HEK293 (cell line): Measurements from ENCODE around the gene TAF1L.

ENCODE experiments used
- CTCF ChIP-seq: fragments of 450-650 bp; formaldehyde crosslinking; IDR thresholded peaks from 2 replicates; pipeline ENCODE4 v1.5.1; 2016; ENCODE audit warnings: missing biosample characterization, missing genetic modification characterization
- IKZF3 ChIP-seq: fragments of 450-650 bp; IDR thresholded peaks from 2 replicates; pipeline ENCODE4 v1.5.0; 2018; ENCODE audit warnings: missing biosample characterization, mild to moderate bottlenecking, missing genetic modification characterization, moderate library complexity
- KLF17 ChIP-seq: fragments of 450-650 bp; formaldehyde crosslinking; IDR thresholded peaks from 2 replicates; pipeline ENCODE4 v1.5.1; 2016; ENCODE audit warnings: missing biosample characterization, missing genetic modification characterization
- OSR2 ChIP-seq: fragments of 450-650 bp; formaldehyde crosslinking; IDR thresholded peaks from 2 replicates; pipeline ENCODE4 v1.5.1; 2016; ENCODE audit warnings: missing biosample characterization, missing genetic modification characterization
- SP2 ChIP-seq: fragments of 450-650 bp; formaldehyde crosslinking; IDR thresholded peaks from 2 replicates; pipeline ENCODE4 v1.5.1; 2016; ENCODE audit warnings: missing biosample characterization, missing genetic modification characterization
- YY1 ChIP-seq: fragments of 450-650 bp; formaldehyde crosslinking; IDR thresholded peaks from 2 replicates; pipeline ENCODE4 v1.5.1; 2018; ENCODE audit warnings: missing biosample characterization, missing genetic modification characterization
- ZBTB1 ChIP-seq: fragments of 450-650 bp; formaldehyde crosslinking; IDR thresholded peaks from 2 replicates; pipeline ENCODE4 v1.5.1; 2016; ENCODE audit warnings: missing biosample characterization, missing genetic modification characterization
- ZBTB48 ChIP-seq: fragments of 450-650 bp; formaldehyde crosslinking; IDR thresholded peaks from 2 replicates; pipeline ENCODE4 v1.5.1; 2016; ENCODE audit warnings: missing biosample characterization, missing genetic modification characterization
- ZNF146 ChIP-seq: fragments of 450-650 bp; formaldehyde crosslinking; IDR thresholded peaks from 2 replicates; pipeline ENCODE4 v1.5.1; 2016; ENCODE audit warnings: missing biosample characterization, missing genetic modification characterization
- ZNF24 ChIP-seq: fragments of 450-650 bp; formaldehyde crosslinking; IDR thresholded peaks from 2 replicates; pipeline ENCODE4 v1.5.1; 2016; ENCODE audit warnings: missing biosample characterization, missing genetic modification characterization
- ZNF623 ChIP-seq: fragments of 450-650 bp; formaldehyde crosslinking; IDR thresholded peaks from 2 replicates; pipeline ENCODE4 v1.5.1; 2016; ENCODE audit warnings: missing biosample characterization, missing genetic modification characterization
- TF ChIP-seq, protein P1 (sequence below): fragments of 450-650 bp; formaldehyde crosslinking; optimal IDR thresholded peaks from 2 replicates; pipeline ENCODE3; 2016; ENCODE audit warnings: missing biosample characterization, mild to moderate bottlenecking, missing genetic modification characterization
- TF ChIP-seq, protein P2 (sequence below): fragments of 450-650 bp; formaldehyde crosslinking; IDR thresholded peaks from 2 replicates; pipeline ENCODE4 v1.5.1; 2017; ENCODE audit warnings: missing biosample characterization, missing genetic modification characterization

DNA sequence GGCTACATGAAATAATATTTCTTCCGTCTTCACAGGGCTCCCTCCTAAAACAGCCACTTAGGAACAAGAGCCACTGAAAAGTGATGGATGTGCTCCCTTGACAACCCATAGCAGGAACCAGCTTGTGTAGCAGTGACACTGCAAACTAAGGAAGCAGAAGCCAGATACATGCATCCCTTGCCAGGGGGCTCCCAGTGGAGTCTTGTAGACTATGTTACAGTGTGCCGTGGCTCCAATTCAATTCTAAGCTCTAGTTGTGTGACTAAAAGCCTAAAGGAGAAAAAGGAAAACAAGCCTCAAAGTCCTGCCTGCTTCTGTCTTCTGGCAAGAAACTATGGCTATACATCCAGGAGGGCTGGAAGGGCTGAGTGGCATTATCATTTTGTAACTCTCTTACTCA is 12.2 kb upstream of the TAF1L start:
- no peak for TF ChIP-seq CTCF (tag by site-specific recombination)
- no peak for TF ChIP-seq YY1 (tag by site-specific recombination)
- no peak for TF ChIP-seq ZNF24 (tag by site-specific recombination)
- no peak for TF ChIP-seq ZNF146 (tag by site-specific recombination)
- TF ChIP-seq SP2 (tag by site-specific recombination) = no peak
- TF ChIP-seq, protein P1, sequence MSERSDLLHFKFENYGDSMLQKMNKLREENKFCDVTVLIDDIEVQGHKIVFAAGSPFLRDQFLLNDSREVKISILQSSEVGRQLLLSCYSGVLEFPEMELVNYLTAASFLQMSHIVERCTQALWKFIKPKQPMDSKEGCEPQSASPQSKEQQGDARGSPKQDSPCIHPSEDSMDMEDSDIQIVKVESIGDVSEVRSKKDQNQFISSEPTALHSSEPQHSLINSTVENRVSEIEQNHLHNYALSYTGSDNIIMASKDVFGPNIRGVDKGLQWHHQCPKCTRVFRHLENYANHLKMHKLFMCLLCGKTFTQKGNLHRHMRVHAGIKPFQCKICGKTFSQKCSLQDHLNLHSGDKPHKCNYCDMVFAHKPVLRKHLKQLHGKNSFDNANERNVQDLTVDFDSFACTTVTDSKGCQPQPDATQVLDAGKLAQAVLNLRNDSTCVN (tag by site-specific recombination) = no peak
- no peak for TF ChIP-seq KLF17 (tag by site-specific recombination)
- no peak for TF ChIP-seq ZNF623 (tag by site-specific recombination)
- TF ChIP-seq IKZF3 = no peak
- TF ChIP-seq, protein P2, sequence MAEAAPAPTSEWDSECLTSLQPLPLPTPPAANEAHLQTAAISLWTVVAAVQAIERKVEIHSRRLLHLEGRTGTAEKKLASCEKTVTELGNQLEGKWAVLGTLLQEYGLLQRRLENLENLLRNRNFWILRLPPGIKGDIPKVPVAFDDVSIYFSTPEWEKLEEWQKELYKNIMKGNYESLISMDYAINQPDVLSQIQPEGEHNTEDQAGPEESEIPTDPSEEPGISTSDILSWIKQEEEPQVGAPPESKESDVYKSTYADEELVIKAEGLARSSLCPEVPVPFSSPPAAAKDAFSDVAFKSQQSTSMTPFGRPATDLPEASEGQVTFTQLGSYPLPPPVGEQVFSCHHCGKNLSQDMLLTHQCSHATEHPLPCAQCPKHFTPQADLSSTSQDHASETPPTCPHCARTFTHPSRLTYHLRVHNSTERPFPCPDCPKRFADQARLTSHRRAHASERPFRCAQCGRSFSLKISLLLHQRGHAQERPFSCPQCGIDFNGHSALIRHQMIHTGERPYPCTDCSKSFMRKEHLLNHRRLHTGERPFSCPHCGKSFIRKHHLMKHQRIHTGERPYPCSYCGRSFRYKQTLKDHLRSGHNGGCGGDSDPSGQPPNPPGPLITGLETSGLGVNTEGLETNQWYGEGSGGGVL (tag by site-specific recombination) = no peak
- TF ChIP-seq OSR2 (tag by site-specific recombination) = no peak
- TF ChIP-seq ZBTB48 (tag by site-specific recombination) = no peak
- TF ChIP-seq ZBTB1 = no peak
